Endothelial cell of umbilical vein (primary cell): ENCODE results near the gene VWA8. TPM values are rescaled to one million over a fixed set of nuclear protein-coding genes. Genes with fewer than 3 reads are reported as not detected.

Experiments used
- BruUV-seq: library from RNA; stranded (reverse); fragments of 400-500 nt; replicated peaks from 2 replicates; lab custom pipeline; 2021; lab: Mats Ljungman, UMichigan
- CTCF ChIA-PET: fragments of 300-600, 350-600 bp; sonication (Branson Sonifier 250); formaldehyde crosslinking; loops from one replicate; lab custom pipeline; 2021; ENCODE audit warnings: antibody characterized with exemption, inconsistent platforms; lab: Charles Lee
- POLR2A ChIA-PET: fragments of 300-600, 350-600 bp; sonication (Branson Sonifier 250); formaldehyde crosslinking; loops from one replicate; lab custom pipeline; 2021; ENCODE audit warnings: antibody characterized with exemption, inconsistent platforms; lab: Charles Lee
- DNase-seq: peaks from one replicate; pipeline ENCODE4 v3.0.0-alpha.2; 2011; ENCODE audit warnings: low read depth, low spot score
- FAIRE-seq: peaks from 2 replicates; lab custom pipeline; 2011; peaks lifted over from hg19 to GRCh38; lab: Jason Lieb, UNC
- H2AFZ ChIP-seq: 2 replicates; pipeline ENCODE4 v1.6.0; 2012; ENCODE audit warnings: low read depth, low read length, control low read depth, inconsistent platforms
- H3K27ac ChIP-seq: 2 replicates; pipeline ENCODE4 v1.5.1; 2011; ENCODE audit warnings: low read depth, mild to moderate bottlenecking, control low read depth, low read length, moderate library complexity; ENCODE audit not compliant: insufficient read depth
- H3K27me3 ChIP-seq, 2 experiments: 2 replicates each; pipeline versions ENCODE4 v1.6.0 to v1.6.1; 2011; ENCODE audit warnings: low read length in 2 of 2, mixed read lengths in 1 of 2; ENCODE audit not compliant: control insufficient read depth in 2 of 2, insufficient read depth in 2 of 2
- H3K36me3 ChIP-seq, 2 experiments: 2 replicates in 1 of 2; 3 replicates in 1 of 2; pipeline ENCODE4 v1.5.1; 2011; ENCODE audit warnings: low read length in 2 of 2, mild to moderate bottlenecking in 1 of 2, moderate library complexity in 1 of 2; ENCODE audit not compliant: control insufficient read depth in 2 of 2, insufficient read depth in 2 of 2; ENCODE audit errors: extremely low read depth in 1 of 2
- H3K4me1 ChIP-seq: 3 replicates; pipeline ENCODE4 v1.5.1; 2011; ENCODE audit warnings: mild to moderate bottlenecking, low read length; ENCODE audit not compliant: control insufficient read depth, insufficient read depth; ENCODE audit errors: extremely low read depth
- H3K4me2 ChIP-seq: 2 replicates; pipeline ENCODE4 v1.6.1; 2011; ENCODE audit warnings: low read length, control low read depth, mixed read lengths; ENCODE audit not compliant: insufficient read depth
- H3K4me3 ChIP-seq, 3 experiments: fragments of 200-600 bp in 1 of 3; sonication (generic), shearing (Covaris generic) in 1 of 3; replicated peaks in 1 of 3; 2 replicates each; pipeline ENCODE4 v1.5.1; 2011 to 2016; ENCODE audit warnings: control low read depth in 3 of 3, low read length in 3 of 3, mild to moderate bottlenecking in 2 of 3, inconsistent platforms in 1 of 3, low read depth in 1 of 3, moderate library complexity in 1 of 3; ENCODE audit not compliant: insufficient read depth in 1 of 3
- H3K79me2 ChIP-seq: 2 replicates; pipeline ENCODE4 v1.6.0; 2012; ENCODE audit warnings: low read length, inconsistent platforms; ENCODE audit not compliant: control insufficient read depth, insufficient read depth
- H3K9ac ChIP-seq: replicated peaks from 2 replicates; pipeline ENCODE3; 2011; ENCODE audit warnings: low read length, control low read depth; ENCODE audit not compliant: insufficient read depth; ENCODE audit errors: extremely low read depth
- H3K9me1 ChIP-seq: replicated peaks from 3 replicates; pipeline ENCODE4 v1.6.0; 2011; ENCODE audit warnings: mild to moderate bottlenecking, low read length; ENCODE audit not compliant: control insufficient read depth, insufficient read depth; ENCODE audit errors: extremely low read depth
- H3K9me3 ChIP-seq: replicated peaks from 2 replicates; pipeline ENCODE4 v1.5.1; 2012; ENCODE audit warnings: low read length, inconsistent platforms; ENCODE audit not compliant: control insufficient read depth, insufficient read depth
- H4K20me1 ChIP-seq: replicated peaks from 2 replicates; pipeline ENCODE3; 2011; ENCODE audit warnings: mild to moderate bottlenecking, low read length; ENCODE audit not compliant: control insufficient read depth, insufficient read depth; ENCODE audit errors: extremely low read depth
- EZH2 ChIP-seq: IDR thresholded peaks from 2 replicates; pipeline ENCODE4 v1.6.1; 2012; ENCODE audit warnings: borderline replicate concordance, low read depth, mild to moderate bottlenecking, moderate library complexity, low read length, inconsistent platforms; ENCODE audit not compliant: severe bottlenecking
- FOS ChIP-seq: IDR thresholded peaks from 2 replicates; pipeline ENCODE4 v1.6.1; 2011; ENCODE audit warnings: mild to moderate bottlenecking, low read length, moderate library complexity, borderline replicate concordance; ENCODE audit not compliant: insufficient read depth
- GATA2 ChIP-seq: IDR thresholded peaks from 2 replicates; pipeline ENCODE4 v1.7.0; 2011; ENCODE audit warnings: low read depth, mild to moderate bottlenecking, moderate library complexity, mixed read lengths, low read length; ENCODE audit not compliant: insufficient read length, insufficient read depth
- JUN ChIP-seq: IDR thresholded peaks from 2 replicates; pipeline ENCODE4 v1.6.1; 2011; ENCODE audit warnings: borderline replicate concordance, low read depth; ENCODE audit not compliant: insufficient read length, insufficient read depth
- MYC ChIP-seq: IDR thresholded peaks from one replicate; pipeline ENCODE4 v1.6.1; 2011; ENCODE audit warnings: mild to moderate bottlenecking, low read depth, low read length
- POLR2A ChIP-seq: IDR thresholded peaks from 2 replicates; pipeline ENCODE4 v1.6.1; 2012; ENCODE audit warnings: low read depth, mild to moderate bottlenecking, control low read depth, low read length
- POLR2AphosphoS5 ChIP-seq: IDR thresholded peaks from 2 replicates; pipeline ENCODE4 v1.6.1; 2012; ENCODE audit warnings: low read depth, mild to moderate bottlenecking, control low read depth, low read length, moderate library complexity; ENCODE audit not compliant: insufficient read depth
- dilution Hi-C: fragments of 300-500 bp; cut with MboI; formaldehyde crosslinking; loops from one replicate; pipeline ENCODE4 v1.15.0; 2019; ENCODE audit warnings: low sequenced_read_pairs; ENCODE audit not compliant: extremely low pct_ligation_motif_present
- intact Hi-C: fragments of 100-400 bp; cut with micrococcal nuclease; formaldehyde crosslinking; loops from one replicate; pipeline ENCODE4 v1.10.0; 2022
- polyA plus RNA-seq, 4 experiments: library from polyadenylated mRNA; depleted of rRNA in 3 of 4; stranded (reverse) in 3 of 4; unstranded in 1 of 4; fragments of >200 nt; gene quantifications; 2 replicates each; pipeline versions ENCODE4 v1.2.1 to v1.2.3, GENCODE V29; 2011 to 2012; ENCODE audit warnings: missing spikeins in 1 of 4
- total RNA-seq: library from RNA; stranded (reverse); gene quantifications from 2 replicates; pipeline ENCODE4 v1.2.3, GENCODE V29; 2021
- TF ChIP-seq, protein P1 (sequence below): IDR thresholded peaks from 2 replicates; pipeline ENCODE4 v1.6.1; 2011; ENCODE audit not compliant: insufficient read depth, insufficient read length
- TF ChIP-seq, protein P2 (sequence below), 2 donors: IDR thresholded peaks; 1 replicate in 1 of 2; 2 replicates in 1 of 2; pipeline ENCODE4 v1.5.1; 2011; ENCODE audit warnings: low read length in 2 of 2, mild to moderate bottlenecking in 2 of 2, moderate library complexity in 2 of 2, control low read depth in 1 of 2, inconsistent platforms in 1 of 2, low read depth in 1 of 2; ENCODE audit not compliant: insufficient read depth in 1 of 2; ENCODE audit errors: extremely low read depth in 1 of 2

VWA8 gene
- total and polyA plus RNA-seq, 2 donors (not counting 3 experiments of a cell fraction or from before 2014, with no cell fraction given) = 2.9 to 11.3 TPM

DNA sequence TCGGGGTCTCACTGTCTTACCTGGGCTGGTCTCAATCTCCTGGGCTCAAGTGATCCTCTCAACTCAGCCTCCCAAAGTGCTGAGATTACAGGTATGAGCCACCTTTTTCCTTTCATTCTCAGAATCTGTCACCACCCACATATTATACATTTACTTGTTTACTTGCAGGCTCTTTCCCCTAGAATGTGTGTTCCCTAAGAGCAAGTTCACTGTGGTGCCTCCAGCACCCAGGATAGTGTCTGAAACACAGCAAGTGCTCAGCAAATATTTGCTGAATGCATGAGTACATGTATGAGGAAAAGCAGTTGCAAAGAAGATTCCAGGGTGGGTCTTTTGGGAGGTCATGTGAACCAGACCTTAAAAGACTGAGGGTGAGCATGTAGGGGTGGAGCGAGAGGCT, 406.7 kb downstream of the VWA8 start:
- intact Hi-C loops (no loop called here), dilution Hi-C loops (no loop called here)
- DNase-seq = no peak
- H3K9me3 ChIP-seq = no peaks in the 10 kb centered on the region
- no TSS peak for BruUV-seq
- H3K79me2 ChIP-seq = no peaks in the 10 kb centered on the region
- H2AFZ ChIP-seq = no peak overlapping the region
- H3K27me3 ChIP-seq = peaks cover 0 to 2% of the 10 kb centered on the region in 2 experiments
- H3K27ac ChIP-seq = no peak overlapping the region
- H3K9me1 ChIP-seq = no peaks in the 10 kb centered on the region
- no peaks in the 10 kb centered on the region for H4K20me1 ChIP-seq
- FAIRE-seq = no peak
- H3K4me1 ChIP-seq = no peaks in the 10 kb centered on the region
- H3K9ac ChIP-seq = no peak overlapping the region
- H3K4me2 ChIP-seq = no peak overlapping the region
- H3K36me3 ChIP-seq = no peaks in the 10 kb centered on the region
- no peak overlapping the region for H3K4me3 ChIP-seq
- TF ChIP-seq GATA2 (no peak), JUN (no peak), POLR2AphosphoS5 (no peak), EZH2 (no peak), MYC (no peak), POLR2A (no peak), FOS (no peak)
- TF ChIP-seq, protein P1, sequence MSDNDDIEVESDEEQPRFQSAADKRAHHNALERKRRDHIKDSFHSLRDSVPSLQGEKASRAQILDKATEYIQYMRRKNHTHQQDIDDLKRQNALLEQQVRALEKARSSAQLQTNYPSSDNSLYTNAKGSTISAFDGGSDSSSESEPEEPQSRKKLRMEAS = no peak
- TF ChIP-seq, protein P2, sequence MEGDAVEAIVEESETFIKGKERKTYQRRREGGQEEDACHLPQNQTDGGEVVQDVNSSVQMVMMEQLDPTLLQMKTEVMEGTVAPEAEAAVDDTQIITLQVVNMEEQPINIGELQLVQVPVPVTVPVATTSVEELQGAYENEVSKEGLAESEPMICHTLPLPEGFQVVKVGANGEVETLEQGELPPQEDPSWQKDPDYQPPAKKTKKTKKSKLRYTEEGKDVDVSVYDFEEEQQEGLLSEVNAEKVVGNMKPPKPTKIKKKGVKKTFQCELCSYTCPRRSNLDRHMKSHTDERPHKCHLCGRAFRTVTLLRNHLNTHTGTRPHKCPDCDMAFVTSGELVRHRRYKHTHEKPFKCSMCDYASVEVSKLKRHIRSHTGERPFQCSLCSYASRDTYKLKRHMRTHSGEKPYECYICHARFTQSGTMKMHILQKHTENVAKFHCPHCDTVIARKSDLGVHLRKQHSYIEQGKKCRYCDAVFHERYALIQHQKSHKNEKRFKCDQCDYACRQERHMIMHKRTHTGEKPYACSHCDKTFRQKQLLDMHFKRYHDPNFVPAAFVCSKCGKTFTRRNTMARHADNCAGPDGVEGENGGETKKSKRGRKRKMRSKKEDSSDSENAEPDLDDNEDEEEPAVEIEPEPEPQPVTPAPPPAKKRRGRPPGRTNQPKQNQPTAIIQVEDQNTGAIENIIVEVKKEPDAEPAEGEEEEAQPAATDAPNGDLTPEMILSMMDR (IDR thresholded peaks at IDR 0.05; ENCODE audit: extremely low read depth in 1 of 2, insufficient read depth in 1 of 2, low read depth in 1 of 2, low read length in 2 of 2) = no peak
- POLR2A ChIA-PET = no interaction called here
- CTCF ChIA-PET = no interaction called here
